ENCODE measurements around the gene CEND1.

Gene CEND1

DNA sequence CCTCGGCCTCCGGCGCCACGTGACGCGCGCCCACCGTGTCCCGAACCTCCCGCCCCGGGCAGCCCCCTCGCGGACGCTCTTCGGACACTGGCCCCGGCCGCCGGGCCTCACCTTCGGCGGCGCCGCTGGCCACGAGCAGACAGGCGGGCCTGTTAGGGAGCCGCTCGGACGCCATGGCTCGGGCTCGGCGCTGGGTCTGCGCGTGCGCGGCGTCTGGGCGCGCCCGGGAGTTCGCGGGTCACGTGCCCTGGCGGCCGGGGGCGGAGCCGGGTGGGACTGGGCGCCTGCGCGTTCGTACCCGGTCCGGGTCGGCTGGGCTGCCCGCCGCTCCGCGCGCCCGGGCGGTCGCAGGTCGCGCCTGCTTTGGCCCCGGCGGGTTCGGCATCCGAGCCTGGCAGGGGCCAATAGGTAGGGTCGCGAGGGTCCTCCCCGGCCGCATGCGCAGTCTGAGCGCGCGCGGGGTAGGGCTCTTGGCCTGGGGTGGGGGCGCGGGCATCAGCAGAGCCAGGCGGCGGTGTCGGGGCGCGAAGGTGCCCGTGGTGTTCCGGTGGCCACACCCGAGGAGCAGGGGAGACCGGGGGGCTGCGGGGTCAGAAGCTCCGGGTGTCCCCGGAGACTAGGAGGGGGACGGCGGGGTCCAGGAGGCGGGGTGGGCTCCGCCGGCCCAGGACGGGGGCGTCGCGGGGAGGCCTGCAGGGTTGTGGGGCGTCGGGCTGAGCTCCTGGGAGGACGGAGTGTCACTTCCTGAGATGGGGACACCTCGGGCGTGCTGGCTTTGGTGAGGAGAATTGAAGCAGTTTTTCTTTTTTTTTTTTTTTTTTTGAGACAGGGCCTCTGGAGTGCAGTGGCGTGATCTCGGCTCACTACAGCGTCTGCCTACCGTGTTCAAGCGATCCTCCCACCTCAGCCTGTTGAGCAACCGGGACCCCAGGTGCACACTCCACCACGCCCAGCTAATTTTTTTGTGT is 12.3 kb downstream of the CEND1 start, which contains the start of gene GATD1:
TSS of gene GATD1 (minus strand) at position 200 of the 968 bp plus-strand sequence. CDS start at position 175, 25 bp downstream.
- DNase-seq (ENCODE audit: low spot score): peak; percentile 87

DNA sequence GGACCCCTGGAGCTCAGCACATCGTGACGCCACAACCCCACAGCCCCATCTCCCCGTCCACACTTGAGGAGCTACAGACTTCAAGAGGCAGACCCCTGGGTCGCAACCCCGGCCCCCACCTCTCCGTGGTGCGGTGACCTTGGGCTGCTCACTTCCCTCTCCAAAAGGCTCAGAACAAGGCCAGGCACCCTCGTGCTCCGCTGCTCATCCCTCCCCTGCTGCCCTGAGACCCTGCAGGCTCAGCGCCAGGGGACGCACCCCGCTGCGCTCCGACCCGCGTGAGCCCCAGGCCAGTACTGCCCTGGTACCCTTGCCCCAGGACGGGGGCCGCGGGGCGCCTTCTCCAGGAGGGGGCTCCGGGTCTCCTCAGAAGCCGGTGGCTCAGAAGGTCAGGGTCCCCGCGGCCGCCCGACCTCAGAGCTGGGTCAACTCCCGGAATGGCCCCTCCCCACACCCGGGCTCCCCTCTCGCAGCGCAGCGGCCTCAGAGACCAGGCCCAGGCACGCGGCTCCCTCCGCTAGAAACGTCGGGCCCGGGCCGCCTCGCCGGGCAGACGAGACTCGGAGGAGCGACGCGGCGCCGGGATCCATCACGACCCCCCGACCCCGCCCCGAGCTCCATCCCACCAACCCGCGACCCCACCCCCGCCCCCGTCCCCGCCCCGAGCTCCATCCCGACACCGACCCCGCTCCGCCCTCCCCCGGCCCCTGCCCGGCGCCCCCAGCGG is 13.2 kb downstream of the CEND1 start:
- no peak for DNase-seq (ENCODE audit: low spot score)

DNA sequence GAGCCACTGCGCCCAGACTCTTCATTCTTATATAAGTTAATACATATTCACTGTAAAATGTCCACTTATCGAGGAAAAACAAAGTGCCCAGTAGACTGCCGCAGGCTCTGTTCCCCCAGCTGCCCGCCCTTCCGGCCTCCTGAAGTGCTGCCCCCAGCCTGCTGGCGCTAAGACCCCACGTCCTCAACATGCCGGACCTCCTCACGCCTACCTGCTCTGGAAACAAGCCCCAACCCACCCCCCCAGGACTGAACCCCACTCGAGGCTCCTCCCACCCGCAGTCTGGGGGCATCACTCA is 13.7 kb downstream of the CEND1 start:
- DNase-seq (ENCODE audit: low spot score): no peak

DNA sequence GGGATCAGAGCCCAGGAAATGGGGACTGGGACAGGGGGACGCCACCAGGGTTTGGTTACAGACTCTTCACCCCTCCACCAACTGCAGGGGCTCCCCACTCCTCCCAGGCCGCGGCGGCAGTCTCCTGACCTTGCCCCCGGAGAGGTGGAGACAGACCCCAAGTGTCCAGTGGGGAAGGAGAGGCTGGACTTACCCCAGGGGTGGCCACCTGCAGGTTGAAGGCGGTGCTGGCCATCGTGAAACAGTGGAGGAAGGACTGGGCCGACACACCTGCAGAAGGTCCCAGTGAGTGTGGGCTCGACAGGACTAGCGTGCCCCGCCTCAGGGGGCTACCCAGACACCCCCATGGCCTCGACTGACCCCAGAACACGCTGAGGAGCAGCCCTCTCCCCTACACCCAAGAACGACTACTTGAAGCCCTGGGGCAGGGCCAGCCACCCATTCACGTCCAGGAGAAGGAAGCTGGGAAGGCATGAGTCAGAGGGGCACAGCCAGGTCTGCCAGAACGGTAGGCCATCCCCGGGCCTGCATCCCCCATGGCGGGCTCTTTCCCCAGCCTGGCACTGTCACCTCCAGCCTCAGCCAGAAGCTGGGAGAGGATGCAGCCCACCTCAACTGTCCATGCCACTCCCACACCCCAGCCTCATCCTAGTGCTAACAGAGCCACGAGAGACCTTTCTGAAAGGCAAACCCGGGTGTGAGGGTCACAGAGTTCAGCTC is 14.9 kb downstream of the CEND1 start:
- no peak for DNase-seq (ENCODE audit: low spot score)

- no peak for DNase-seq (ENCODE audit: low spot score)
These were observed 16.1 kb downstream of the CEND1 start for GRCh38 chr11:773830-774229.

GRCh38 chr11:773425-773824 is 16.5 kb downstream of the CEND1 start:
- no peak for DNase-seq (ENCODE audit: low spot score)

GRCh38 chr11:772429-773390 is 17.2 kb downstream of the CEND1 start:
- DNase-seq (ENCODE audit: low spot score): no peak

GRCh38 chr11:771617-772204 is 18.2 kb downstream of the CEND1 start:
- DNase-seq (ENCODE audit: low spot score): no peak

GRCh38 chr11:770642-771616 is 19.0 kb downstream of the CEND1 start:
- DNase-seq (ENCODE audit: low spot score): no peak

DNA sequence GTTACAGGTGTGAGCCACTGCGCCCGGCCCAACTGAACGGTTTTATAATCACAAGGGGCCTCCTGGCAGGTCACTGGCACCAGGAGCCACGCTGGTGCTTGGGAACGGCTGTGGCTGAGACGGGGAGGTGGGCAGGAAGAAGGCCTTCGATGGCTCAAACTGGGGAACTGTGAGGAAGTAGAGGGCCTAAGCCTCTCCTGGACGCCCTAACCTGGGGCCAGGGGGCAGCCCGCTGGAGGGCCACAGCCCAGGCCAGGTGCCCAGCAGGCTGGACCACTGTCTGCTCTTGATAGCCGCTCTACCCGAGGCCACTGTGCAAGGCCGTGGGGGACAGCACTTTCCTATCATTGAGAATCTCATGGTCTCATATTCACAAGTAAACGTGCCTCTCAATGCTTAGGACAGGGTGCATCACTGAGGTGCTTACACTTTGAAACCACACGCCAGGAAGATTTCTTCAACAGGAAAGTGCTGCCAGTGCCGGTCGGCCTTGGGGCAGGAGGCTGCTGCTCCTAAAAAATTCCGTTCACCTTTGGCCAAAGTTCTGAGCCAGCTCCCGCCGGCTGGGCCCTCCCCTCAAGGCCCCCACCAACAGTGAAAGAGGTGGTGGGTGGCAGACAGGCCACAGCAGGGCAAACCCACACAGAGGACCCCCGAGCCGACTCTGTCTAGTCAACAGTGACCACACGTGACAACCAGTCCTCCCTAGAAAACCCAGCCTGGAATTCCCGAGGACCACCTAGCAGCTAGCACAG is 19.8 kb downstream of the CEND1 start:
- no peak for DNase-seq (ENCODE audit: low spot score)

- no peak for DNase-seq (ENCODE audit: low spot score)
These were observed 22.7 kb downstream of the CEND1 start for GRCh38 chr11:767238-767637.

DNA sequence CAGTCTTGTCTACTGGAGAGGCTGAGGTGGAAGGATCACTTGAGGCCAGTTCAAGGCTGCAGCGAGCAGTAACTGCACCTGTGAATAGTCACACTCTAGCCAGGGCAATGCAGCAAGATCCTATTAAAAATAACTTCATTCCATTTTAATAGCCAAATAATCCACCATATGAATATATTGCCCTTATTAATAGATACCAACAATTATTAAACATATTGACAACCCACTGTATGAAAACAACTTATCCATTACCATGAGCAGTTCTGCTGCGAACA is 23.0 kb downstream of the CEND1 start:
- no peak for DNase-seq (ENCODE audit: low spot score)

DNA sequence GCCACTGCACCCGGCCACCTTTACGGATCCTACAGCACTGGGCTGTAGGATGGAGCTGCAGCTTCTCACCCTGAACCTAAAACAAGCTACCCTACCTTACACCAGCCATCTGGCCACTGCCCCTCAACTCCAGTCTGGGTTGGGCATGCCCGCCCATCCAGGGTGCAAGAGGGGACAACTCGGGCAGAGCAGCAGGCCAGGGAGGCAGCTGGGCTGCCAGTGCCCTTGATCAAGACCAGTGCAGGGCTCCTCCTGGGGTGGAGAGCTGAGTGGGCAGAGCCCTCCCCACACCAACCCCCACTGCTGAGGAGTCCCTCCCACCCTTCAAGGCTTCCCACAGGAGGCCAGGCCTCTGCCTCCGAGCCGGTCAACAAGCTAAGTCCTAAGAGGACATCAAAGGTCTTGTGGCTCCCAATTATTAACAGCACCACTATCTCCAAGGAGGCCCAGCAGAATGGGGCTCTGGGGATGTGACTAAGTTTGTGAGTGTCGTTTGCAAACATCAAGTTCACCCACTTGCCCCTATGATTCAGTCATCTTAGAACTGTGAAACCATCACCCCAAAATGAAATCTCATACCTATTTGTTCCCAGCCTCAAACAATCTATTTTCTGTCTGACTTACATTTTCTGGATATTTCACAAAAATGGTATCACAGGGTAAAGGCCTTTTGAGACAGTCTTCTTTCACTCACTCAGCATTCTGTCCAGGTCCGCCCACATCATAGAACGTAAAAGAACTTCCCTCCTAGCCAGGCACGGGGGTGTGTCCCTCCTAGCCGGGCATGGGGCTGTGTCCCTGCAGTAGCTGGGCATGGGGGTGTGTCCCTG is 23.6 kb downstream of the CEND1 start:
- no peak for DNase-seq (ENCODE audit: low spot score)

DNA sequence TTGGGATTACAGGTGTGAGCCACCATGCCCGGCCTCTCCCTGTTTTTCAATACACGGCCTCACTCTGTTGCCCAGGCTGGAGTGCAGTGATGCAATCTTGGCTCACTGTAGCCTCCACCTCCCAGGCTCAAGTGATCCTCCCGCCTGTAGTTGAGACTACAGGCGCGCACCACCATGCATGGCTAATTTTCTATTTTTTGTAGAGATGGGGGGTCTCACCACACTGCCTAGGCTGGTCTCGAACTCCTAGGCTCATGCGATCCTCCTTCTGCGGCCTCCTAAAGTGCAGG is 24.1 kb downstream of the CEND1 start:
- DNase-seq (ENCODE audit: low spot score): no peak

DNA sequence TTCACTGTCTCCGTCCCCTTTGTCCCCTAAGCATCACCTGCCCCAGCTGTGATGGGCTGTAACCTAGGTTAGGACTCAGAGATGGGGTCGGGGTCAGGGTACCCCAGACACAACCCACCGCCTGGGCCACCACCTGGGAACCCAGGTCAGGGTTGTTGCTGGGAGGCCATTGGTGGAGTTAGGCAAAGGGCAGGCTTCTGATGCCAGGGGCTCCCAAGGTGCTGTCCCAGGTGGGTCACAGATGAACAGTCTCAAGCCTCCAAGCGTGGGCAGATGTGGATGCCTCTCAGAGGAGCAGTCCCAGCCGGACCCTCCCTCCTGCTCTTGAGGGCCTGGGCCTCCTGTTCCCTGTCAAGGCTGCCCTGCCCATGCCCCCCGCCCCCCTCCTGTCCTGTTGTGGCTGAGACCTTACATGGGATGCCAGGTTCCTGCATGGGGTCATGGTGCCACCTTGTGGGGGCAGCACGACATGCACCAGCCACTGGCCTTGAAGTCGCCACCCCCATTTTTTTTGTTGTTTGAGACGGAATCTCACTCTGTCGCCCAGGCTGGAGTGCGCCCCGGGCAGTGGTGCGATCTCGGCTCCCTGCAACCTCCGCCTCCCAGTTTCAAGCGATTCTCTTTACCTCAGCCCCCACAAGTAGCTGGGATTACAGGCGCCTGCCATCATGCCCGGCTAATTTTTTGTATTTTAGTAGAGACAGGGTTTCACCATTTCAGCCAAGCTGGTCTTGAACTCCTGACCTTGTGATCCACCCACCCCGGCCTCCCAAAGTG is 24.7 kb downstream of the CEND1 start:
- DNase-seq (ENCODE audit: low spot score): no peak

GRCh38 chr11:764322-765024 is 25.4 kb downstream of the CEND1 start:
- DNase-seq (ENCODE audit: low spot score): no peak
